Measurements from ENCODE around the gene CENPF. TPM values are rescaled to one million over a fixed set of nuclear protein-coding genes. Genes with fewer than 3 reads are reported as not detected.

Gene CENPF
- total and polyA plus RNA-seq, 9 of the 15 experiments (the other 6 are each of a cell fraction or from before 2014, with no cell fraction given): 50.6 to 180 (median 98.3) TPM

DNA sequence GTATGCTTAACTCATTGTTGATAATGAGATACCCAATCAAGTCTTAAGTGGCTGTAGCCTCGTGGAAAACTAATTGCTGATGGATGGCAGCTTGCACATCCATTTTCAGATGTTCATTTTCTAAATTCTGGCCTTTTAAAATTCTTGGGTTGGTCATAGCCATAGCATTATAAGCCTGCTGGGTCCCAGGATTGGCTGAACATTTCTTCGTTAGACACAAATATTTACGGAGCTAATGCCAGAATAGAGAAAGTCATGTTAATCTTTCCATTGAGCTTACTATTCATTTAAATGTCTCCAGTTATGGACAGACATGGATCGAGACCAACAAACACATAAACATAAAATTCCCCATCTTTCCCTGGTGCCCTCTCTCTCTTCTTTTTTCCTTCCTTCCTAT is 32.5 kb downstream of the CENPF start:
- no peak overlapping the region for H3K4me2 ChIP-seq (ENCODE audit: insufficient read depth, low read length)
- no peaks in the 10 kb centered on the region for H3K9me3 ChIP-seq (replicated peaks; ENCODE audit: control insufficient read depth, insufficient read depth, low read depth, low read length)
- no peak for DNase-seq (ENCODE audit: extremely low read depth in 1 of 4, low spot score in 3 of 4)
- 96% methylated on average over 4 of the region's 4 CpGs for WGBS (ENCODE audit: insufficient coverage, low coverage, missing lambda C conversion rate)
- TF ChIP-seq, protein P1, sequence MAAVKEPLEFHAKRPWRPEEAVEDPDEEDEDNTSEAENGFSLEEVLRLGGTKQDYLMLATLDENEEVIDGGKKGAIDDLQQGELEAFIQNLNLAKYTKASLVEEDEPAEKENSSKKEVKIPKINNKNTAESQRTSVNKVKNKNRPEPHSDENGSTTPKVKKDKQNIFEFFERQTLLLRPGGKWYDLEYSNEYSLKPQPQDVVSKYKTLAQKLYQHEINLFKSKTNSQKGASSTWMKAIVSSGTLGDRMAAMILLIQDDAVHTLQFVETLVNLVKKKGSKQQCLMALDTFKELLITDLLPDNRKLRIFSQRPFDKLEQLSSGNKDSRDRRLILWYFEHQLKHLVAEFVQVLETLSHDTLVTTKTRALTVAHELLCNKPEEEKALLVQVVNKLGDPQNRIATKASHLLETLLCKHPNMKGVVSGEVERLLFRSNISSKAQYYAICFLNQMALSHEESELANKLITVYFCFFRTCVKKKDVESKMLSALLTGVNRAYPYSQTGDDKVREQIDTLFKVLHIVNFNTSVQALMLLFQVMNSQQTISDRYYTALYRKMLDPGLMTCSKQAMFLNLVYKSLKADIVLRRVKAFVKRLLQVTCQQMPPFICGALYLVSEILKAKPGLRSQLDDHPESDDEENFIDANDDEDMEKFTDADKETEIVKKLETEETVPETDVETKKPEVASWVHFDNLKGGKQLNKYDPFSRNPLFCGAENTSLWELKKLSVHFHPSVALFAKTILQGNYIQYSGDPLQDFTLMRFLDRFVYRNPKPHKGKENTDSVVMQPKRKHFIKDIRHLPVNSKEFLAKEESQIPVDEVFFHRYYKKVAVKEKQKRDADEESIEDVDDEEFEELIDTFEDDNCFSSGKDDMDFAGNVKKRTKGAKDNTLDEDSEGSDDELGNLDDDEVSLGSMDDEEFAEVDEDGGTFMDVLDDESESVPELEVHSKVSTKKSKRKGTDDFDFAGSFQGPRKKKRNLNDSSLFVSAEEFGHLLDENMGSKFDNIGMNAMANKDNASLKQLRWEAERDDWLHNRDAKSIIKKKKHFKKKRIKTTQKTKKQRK (IDR thresholded peaks at IDR 0.05; ENCODE audit: borderline replicate concordance, low read depth, low read length): no peak
- TF ChIP-seq GATAD2B (IDR thresholded peaks at IDR 0.05; ENCODE audit: borderline replicate concordance) (no peak), ZEB2 (IDR thresholded peaks at IDR 0.05) (no peak), RBM15 (IDR thresholded peaks at IDR 0.05; ENCODE audit: insufficient read depth, low read length) (no peak), NFYB (IDR thresholded peaks at IDR 0.05; ENCODE audit: extremely low read depth, insufficient read length) (no peak)
- TF ChIP-seq, protein P2, sequence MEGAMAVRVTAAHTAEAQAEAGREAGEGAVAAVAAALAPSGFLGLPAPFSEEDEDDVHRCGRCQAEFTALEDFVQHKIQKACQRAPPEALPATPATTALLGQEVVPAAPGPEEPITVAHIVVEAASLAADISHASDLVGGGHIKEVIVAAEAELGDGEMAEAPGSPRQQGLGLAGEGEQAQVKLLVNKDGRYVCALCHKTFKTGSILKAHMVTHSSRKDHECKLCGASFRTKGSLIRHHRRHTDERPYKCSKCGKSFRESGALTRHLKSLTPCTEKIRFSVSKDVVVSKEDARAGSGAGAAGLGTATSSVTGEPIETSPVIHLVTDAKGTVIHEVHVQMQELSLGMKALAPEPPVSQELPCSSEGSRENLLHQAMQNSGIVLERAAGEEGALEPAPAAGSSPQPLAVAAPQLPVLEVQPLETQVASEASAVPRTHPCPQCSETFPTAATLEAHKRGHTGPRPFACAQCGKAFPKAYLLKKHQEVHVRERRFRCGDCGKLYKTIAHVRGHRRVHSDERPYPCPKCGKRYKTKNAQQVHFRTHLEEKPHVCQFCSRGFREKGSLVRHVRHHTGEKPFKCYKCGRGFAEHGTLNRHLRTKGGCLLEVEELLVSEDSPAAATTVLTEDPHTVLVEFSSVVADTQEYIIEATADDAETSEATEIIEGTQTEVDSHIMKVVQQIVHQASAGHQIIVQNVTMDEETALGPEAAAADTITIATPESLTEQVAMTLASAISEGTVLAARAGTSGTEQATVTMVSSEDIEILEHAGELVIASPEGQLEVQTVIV (CRISPR knock-in tag; IDR thresholded peaks at IDR 0.05; ENCODE audit: borderline replicate concordance): no peak
- H3K9me1 ChIP-seq (ENCODE audit: control insufficient read depth, insufficient read depth, low read length): no peaks in the 10 kb centered on the region
- no peaks in the 10 kb centered on the region; the same call in 2 of the 3 replicates for H3K79me2 ChIP-seq (ENCODE audit: control insufficient read depth, insufficient read depth, low read length)
- POLR2A ChIA-PET: interaction anchor here (0.7 to 1.3 kb wide), 2 partner anchors 9 to 17 kb away, joined by 3 to 5 read pairs; no protein-coding TSS in a partner anchor
- H2AFZ ChIP-seq (ENCODE audit: low read depth, low read length): no peak overlapping the region
- H4K20me1 ChIP-seq (replicated peaks; ENCODE audit: control insufficient read depth, insufficient read depth, low read length): no peaks in the 10 kb centered on the region
- H3K9ac ChIP-seq (ENCODE audit: insufficient read depth in 1 of 2, low read depth in 2 of 2, low read length in 2 of 2): no peak overlapping the region
- no TSS peak for BruUV-seq (replicated peaks)
- no peaks in the 10 kb centered on the region for H3K27me3 ChIP-seq (ENCODE audit: control insufficient read depth in 2 of 2, insufficient read depth in 2 of 2, low read length in 2 of 2)
- FAIRE-seq: no peak
- peaks cover 99% of the 10 kb centered on the region for H3K36me3 ChIP-seq (ENCODE audit: control insufficient read depth, insufficient read depth, low read length)
- CTCF ChIA-PET (ENCODE audit: low intra/inter-chr PET ratio): no interaction called here
- H3K4me1 ChIP-seq (replicated peaks in 1 of 2; ENCODE audit: control insufficient read depth in 2 of 2, insufficient read depth in 2 of 2, low read length in 2 of 2): no peaks in the 10 kb centered on the region
- intact Hi-C loops (cut with micrococcal nuclease): no loop called here
- H3K27ac ChIP-seq (ENCODE audit: extremely low read depth, low read depth, low read length): no peak overlapping the region
- in situ Hi-C loops (cut with MboI): no loop called here
- no peak overlapping the region for H3K4me3 ChIP-seq
- no peak for ATAC-seq
